Measurements from ENCODE around the gene HHIPL1. TPM values are rescaled to one million over a fixed set of nuclear protein-coding genes. Genes with fewer than 3 reads are reported as not detected.
A peak's percentile ranks its signal among the peaks of the same experiment; 100 is the strongest.

Gene HHIPL1
- total RNA-seq, 2 donors from 2014 or later: under 0.01 to 0.26 TPM

DNA sequence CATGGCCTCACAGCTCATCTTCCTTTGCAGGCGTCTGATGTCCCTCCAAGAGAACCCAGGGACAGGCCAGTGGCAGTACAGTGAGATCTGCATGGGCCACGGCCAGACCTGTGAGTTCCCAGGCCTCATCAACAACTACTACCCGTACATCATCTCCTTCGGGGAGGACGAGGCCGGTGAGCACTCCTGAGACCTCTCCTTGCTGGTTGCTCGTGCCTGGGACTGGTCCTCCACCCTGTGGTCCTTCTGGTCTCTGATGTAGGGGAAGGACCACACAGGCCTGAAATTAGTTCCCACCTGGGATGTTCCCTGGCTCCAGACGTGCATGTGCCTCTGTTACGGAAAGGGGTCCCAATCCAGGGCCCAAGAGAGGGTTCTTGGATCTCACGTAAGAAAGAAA is 17.9 kb downstream of the HHIPL1 start:
- no peak for TF ChIP-seq POLR2A (IDR thresholded peaks at IDR 0.05)
- TF ChIP-seq, protein P1, sequence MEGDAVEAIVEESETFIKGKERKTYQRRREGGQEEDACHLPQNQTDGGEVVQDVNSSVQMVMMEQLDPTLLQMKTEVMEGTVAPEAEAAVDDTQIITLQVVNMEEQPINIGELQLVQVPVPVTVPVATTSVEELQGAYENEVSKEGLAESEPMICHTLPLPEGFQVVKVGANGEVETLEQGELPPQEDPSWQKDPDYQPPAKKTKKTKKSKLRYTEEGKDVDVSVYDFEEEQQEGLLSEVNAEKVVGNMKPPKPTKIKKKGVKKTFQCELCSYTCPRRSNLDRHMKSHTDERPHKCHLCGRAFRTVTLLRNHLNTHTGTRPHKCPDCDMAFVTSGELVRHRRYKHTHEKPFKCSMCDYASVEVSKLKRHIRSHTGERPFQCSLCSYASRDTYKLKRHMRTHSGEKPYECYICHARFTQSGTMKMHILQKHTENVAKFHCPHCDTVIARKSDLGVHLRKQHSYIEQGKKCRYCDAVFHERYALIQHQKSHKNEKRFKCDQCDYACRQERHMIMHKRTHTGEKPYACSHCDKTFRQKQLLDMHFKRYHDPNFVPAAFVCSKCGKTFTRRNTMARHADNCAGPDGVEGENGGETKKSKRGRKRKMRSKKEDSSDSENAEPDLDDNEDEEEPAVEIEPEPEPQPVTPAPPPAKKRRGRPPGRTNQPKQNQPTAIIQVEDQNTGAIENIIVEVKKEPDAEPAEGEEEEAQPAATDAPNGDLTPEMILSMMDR (IDR thresholded peaks at IDR 0.05): no peak
- DNase-seq: no peak
- Histone ChIP-seq H3K9me3 (no peaks in the 10 kb centered on the region), H3K27me3 (peaks cover 0 to 4% of the 10 kb centered on the region in 2 donors), H3K27ac (no peak overlapping the region), H3K4me3 (no peak overlapping the region), H3K36me3 (replicated peaks in 1 of 2; ENCODE audit: insufficient read depth in 1 of 2, low read depth in 2 of 2) (no peaks in the 10 kb centered on the region), H3K4me1 (peaks cover 3% of the 10 kb centered on the region)
- intact Hi-C loops (cut with DNase I): no loop called here
- no peak for ATAC-seq
- 74 to 80% methylated on average over 4 to 10 of the region's 10 CpGs for WGBS, 2 donors

DNA sequence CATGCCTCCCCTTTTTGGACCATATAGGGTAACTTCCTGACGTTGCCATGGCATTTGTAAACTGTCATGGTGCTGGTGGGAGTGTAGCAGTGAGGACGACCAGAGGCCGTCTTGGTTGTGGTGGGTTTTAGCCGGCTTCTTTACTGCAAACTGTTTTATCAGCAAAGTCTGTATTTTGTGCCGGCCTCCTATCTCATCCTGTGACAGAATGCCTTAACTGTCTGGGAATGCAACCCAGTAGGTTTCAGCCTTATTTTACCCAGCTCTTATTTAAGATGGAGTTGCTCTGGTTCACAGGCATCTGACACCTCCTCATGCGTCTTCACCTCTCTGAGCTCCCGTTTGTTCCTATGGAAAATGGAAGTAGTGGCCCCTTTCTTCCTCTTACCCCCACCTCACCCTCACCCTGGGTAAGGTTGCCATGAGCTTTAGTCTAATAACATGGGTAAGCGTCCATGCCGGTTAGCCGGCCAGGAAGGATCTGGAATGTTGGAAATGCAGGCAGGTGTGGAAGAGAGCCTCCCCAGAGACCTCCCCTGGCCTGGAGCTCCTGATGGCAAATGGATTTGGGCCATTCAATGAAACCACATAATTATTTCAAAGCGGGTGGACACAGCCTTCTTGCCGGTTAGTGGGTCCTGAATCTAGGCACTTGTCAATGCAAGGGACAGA is 18.6 kb downstream of the HHIPL1 start:
- WGBS, 2 donors: 71 to 77% methylated on average over 11 to 12 of the region's 12 CpGs
- no peak overlapping the region for H3K4me3 ChIP-seq
- H3K27ac ChIP-seq: no peak overlapping the region
- intact Hi-C loops (cut with DNase I): no loop called here
- DNase-seq (no peak), ATAC-seq (no peak)
- no peaks in the 10 kb centered on the region for H3K9me3 ChIP-seq
- peaks cover 3% of the 10 kb centered on the region for H3K4me1 ChIP-seq
- TF ChIP-seq, protein P1 (IDR thresholded peaks at IDR 0.05): no peak
- no peak for TF ChIP-seq POLR2A (IDR thresholded peaks at IDR 0.05)
- H3K36me3 ChIP-seq (replicated peaks in 1 of 2; ENCODE audit: insufficient read depth in 1 of 2, low read depth in 2 of 2): no peaks in the 10 kb centered on the region
- H3K27me3 ChIP-seq: peaks cover 0 to 4% of the 10 kb centered on the region in 2 donors

DNA sequence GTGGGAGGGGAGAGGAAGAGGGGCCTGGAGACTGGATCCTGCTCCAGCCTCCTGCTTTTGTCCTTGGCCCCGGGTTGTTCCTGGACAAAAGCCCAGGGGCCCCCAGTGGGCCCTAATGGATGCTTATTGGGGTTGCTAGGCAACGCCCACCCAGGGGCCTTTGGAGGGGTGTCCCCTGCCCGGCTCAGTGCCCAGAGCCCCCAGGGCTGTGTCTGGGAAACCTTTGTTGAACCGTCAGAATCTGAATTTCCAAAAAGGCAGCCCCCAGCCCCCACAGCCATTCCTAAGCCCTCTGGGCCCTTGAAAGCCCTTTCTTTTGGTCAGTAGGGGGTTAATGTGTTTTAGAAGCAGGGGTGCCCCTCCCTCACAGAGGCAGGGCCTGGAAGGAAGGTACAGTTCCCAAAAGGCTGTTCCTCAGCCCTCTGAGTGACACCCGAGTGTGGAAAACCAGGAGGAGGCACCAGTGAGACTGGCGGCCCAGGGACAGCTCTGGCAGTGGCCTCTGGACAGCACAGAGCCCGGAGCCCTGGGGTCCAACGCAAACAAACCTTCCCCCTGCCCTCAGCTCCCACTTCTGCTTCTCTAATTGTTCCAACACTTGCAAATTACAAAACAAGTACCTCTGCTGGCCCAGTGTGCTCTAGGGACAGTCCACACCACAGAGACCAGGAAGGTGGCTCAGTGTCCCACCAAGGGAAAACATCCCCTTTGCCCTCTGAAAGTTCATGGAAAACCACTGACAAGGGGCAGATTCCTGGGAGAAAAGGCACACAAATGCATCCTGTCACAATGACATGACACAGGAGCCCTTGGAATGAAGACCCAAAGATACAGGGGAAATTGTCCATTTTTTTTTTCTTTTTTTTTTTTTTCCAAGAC is 19.4 kb downstream of the HHIPL1 start:
- peaks cover 2% of the 10 kb centered on the region for H3K4me1 ChIP-seq
- TF ChIP-seq POLR2A (IDR thresholded peaks at IDR 0.05): no peak
- TF ChIP-seq, protein P1 (IDR thresholded peaks at IDR 0.05): no peak
- no peaks in the 10 kb centered on the region for H3K36me3 ChIP-seq (replicated peaks in 1 of 2; ENCODE audit: insufficient read depth in 1 of 2, low read depth in 2 of 2)
- no peak overlapping the region for H3K27ac ChIP-seq
- no peaks in the 10 kb centered on the region for H3K9me3 ChIP-seq
- ATAC-seq: peak; percentile 27
- no peak for DNase-seq
- intact Hi-C loops (cut with DNase I): no loop called here
- 47 to 48% methylated on average over 5 to 8 of the region's 8 CpGs for WGBS, 2 donors
- H3K27me3 ChIP-seq: peaks cover 0 to 2% of the 10 kb centered on the region in 2 donors
- H3K4me3 ChIP-seq: no peak overlapping the region

DNA sequence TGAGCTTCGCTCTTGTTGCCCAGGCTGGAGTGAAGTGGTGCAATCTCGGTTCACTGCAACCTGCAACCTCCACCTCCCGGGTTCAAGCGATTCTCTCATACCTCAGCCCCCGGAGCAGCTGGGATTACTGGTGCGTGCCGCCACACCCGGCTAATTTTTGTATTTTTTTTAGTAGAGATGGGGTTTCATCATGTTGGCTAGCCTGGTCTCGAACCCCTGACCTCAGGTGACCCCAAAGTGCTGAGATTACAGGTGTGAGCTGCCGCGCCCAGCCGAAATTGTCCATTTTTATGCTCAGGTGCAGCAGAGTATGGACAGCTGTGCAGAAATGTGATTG is 20.0 kb downstream of the HHIPL1 start:
- WGBS, 2 donors: 70 to 72% methylated on average over 11 to 12 of the region's 12 CpGs
- DNase-seq: no peak
- TF ChIP-seq, protein P1 (IDR thresholded peaks at IDR 0.05): no peak
- no peak for TF ChIP-seq POLR2A (IDR thresholded peaks at IDR 0.05)
- H3K36me3 ChIP-seq (replicated peaks in 1 of 2; ENCODE audit: insufficient read depth in 1 of 2, low read depth in 2 of 2): no peaks in the 10 kb centered on the region
- ATAC-seq: no peak
- intact Hi-C loops (cut with DNase I): no loop called here
- H3K4me3 ChIP-seq: no peak overlapping the region
- no peaks in the 10 kb centered on the region for H3K9me3 ChIP-seq
- no peaks in the 10 kb centered on the region for H3K4me1 ChIP-seq
- H3K27me3 ChIP-seq: no peaks in the 10 kb centered on the region
- H3K27ac ChIP-seq: no peak overlapping the region
